HG03103 (cell line): ENCODE data around the gene TLE2.
"Not testable (repeated sequence)": the region's sequence is repeated elsewhere in the genome, so short reads cannot be mapped to it uniquely, and the experiment has no call there.

Experiments used
- ATAC-seq: cut with Tn5 transposase; IDR thresholded peaks from one replicate; pipeline ENCODE4 v1.9.1; 2021; ENCODE audit warnings: low read depth; ENCODE audit not compliant: unreplicated experiment

TLE2 gene

GRCh38 chr19:3015126-3016057 is 13.7 kb downstream of the TLE2 start:
- no peak for ATAC-seq

DNA sequence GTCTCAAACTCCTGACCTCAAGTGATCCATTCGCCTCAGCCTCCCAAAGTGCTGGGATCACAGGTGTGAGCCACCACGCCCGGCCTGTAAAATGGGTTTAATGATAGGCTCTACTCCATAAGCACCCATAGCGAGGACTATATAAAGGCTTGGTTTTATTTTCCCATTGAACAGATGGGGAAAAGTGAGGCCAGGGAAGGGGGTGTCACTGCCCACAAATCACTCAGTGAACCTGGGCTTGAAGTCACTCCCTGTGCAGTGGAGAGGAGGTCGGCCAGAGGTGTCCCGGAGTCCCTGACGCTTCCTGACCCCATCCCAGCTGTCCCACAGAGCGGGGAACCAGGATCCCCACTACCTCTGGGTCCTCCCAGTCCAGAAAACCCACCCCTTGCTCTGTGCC is 14.9 kb downstream of the TLE2 start:
- ATAC-seq: no peak

DNA sequence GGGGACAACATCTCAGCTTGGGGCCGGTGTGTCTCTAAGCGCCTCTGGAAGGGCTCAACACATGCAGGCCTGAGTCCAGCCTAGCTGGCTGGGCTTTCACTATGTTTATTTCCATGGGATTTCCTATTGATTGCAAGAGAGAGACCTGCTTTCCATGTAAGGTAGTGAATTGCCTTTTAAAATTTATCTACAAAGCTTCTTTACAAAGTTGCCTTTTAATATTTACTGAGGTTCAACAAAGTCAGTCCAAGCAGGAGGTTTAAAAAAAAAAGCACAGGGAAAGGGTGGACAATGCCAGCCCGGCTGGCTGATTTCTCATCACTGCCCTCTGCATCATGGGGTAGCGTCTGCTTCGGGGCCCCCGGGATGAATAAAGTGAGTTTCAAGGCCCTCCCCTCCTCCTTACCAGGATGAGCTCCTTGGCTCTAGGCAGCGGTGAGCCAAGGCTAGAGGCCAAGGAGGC is 15.8 kb downstream of the TLE2 start:
- ATAC-seq: no peak

DNA sequence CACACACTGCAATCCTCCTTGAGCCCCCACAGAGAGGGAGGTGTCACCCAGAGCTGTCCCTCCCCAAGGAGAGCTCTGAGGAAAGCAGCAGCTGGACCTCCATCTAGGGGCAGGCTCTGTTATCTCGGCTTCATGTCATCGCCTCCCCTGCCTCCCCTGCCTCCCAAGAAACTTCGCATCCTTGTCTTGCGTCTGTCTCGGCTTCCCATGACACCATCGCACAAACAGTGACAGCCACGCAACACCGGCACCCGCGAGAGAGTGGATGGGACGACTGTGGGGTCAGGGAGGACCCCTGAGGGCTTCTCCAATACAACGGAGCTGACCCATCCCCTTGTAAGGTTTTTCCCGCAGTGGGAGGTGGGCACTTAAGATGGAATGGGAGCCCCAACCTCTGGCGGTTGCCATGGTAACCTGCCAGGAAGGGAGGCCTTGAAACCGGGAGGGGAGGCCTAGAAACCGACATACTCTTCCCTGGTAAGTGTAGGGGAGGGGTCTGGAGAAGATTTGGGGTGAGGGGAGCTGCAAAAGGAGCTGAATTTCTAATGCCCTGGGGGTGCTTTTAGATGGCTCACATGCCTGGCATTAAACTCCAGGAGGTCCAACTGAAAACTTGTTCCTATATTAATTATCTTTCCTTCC is 16.3 kb downstream of the TLE2 start:
- no peak for ATAC-seq

- not testable (repeated sequence) for ATAC-seq
Observed at GRCh38 chr19:3012059-3012458, 17.0 kb downstream of the TLE2 start.

DNA sequence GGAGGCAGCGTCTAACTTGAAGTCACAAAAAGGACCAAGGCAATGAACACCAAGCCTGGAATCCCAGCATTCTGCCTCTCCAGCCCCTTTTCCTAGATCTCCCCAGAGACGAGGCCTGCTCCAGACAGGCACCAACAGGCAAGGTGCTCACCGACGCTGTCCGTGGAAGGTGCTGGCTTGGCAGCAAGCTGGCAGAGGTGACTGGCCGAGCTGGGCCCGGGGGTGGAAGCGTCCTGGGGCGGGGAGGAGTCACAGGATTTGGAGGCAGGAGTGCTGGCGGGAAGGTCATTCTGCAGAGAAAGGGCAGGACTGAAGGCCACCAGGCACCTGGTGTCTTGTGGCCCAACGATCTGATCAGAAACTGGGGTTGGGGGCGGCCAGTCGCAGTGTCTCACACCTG is 18.2 kb downstream of the TLE2 start:
- no peak for ATAC-seq

GRCh38 chr19:3008994-3009393 is 20.1 kb downstream of the TLE2 start:
- ATAC-seq: no peak

DNA sequence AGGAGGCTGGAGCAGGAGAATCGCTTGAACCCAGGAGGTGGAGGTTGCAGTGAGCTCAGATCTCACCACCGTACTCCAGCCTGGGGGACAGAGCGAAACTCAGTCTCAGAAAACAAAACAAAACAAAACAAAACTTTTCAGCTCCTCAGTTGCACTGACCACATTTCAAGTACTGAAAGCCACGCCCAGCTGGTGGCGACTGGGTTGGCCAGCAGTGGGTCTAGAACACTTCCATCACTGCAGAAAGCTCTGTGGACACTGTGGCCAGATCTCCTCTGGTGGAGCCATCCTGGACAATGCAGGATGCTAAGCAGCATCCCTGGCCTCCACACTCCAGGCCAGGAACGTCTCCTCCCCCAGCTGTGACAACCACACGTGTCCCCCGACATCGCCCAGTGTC is 21.1 kb downstream of the TLE2 start:
- no peak for ATAC-seq

GRCh38 chr19:3006075-3006767 is 22.9 kb downstream of the TLE2 start:
- ATAC-seq: no peak

DNA sequence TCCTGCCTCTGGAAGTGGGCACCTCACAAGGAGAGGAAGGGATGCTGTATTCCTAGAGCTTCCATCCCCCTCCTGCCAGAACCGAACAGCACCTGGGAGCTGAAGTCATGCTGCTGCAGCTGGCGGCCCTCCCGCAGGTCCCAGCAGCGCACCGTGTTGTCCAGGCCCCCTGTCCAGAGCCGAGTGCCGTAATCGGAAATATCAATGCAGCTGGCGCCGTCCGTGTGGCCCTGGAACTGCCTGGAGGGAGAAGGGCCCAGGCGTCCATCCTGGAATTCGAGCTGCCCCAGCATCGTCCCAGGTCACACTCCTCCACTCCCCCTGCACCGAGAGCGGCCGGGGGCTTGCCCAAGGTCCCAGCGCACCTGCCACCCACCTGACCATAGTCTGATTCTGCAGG is 23.7 kb downstream of the TLE2 start:
- no peak for ATAC-seq

GRCh38 chr19:3004522-3004921 is 24.6 kb downstream of the TLE2 start:
- no peak for ATAC-seq

DNA sequence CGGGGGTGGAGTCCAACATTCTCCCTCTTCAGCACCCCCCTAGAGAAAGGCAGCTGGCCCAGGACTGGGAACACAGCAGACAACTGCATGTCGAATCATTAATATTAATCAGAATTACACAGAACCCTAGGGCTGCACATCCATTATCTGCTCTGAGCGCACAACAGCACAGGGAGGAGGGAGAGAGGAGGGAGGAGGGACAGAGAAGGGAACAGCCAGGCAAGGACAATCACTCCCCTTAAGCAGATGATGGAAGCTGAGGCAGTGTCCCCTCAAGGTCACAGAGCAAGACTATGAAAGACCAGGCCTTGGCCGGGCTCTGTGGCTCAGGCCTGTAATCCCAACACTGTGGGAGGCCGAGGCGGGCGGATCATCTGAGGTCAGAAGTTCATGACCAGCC is 26.0 kb downstream of the TLE2 start:
- no peak for ATAC-seq

- no peak for ATAC-seq
Observed at GRCh38 chr19:3001235-3001800, 27.8 kb downstream of the TLE2 start.

- no peak for ATAC-seq
Observed at GRCh38 chr19:2998642-2999041, 30.4 kb downstream of the TLE2 start.

DNA sequence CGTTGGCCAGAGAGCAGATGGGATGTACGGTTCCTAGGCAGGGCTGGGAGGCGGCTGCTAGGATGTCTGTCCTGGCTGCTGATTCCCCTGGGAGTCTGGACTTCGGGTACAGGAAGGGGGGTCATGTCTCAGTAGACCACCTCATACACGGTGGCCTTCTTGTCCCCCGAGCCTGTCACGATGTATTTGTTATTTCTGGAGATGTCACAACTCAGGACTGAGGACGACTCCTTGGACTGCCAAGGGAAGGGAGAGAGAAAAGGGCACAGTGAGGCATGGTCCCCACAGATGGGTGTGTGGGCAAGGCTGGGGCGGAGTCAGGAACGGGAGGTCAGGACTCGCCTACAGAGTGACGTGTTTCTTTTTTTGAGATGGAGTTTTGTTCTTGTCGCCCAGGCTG is 31.4 kb downstream of the TLE2 start:
- no peak for ATAC-seq

- ATAC-seq: no peak
Observed at GRCh38 chr19:2994588-2995131, 34.4 kb downstream of the TLE2 start.

- no peak for ATAC-seq
Observed at GRCh38 chr19:2993579-2993978, 35.5 kb downstream of the TLE2 start.

DNA sequence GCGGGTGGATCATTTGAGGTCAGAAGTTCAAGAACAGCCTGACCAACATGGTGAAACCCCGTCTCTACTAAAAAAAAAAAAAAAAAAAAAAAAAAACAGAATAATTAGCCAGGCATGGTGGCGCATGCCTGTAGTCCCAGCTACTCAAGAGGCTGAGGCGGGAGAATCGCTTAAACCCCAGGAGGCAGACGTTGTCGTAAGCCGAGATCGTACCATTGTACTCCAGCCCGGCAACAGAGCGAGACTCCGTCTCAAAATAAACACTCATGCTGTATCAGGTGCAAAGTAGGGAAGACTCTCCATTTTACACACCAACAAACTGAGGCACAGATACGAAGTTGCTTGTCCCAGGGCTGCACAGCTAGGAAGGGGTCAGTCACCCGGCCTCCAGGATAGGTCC is 36.1 kb downstream of the TLE2 start:
- ATAC-seq: no peak

DNA sequence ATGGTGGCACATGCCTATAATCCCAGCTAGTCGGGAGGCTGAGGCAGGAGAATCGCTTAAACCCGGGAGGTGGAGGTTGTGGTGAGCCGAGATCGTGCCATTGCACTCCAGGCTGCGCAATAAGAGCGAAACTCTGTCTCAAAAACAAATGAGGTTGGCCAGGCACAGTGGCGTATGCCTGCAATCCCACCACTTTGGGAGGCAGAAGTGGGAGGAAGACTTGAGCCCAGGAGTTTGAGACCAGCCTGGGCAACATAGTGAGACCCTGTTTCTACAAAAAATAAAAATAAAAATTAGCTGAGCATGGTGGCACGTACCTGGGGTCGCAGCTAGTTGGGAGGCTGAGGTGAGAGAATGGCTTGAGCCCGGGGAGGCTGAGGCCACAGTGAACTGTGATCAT is 36.7 kb downstream of the TLE2 start:
- ATAC-seq: not testable (repeated sequence)

DNA sequence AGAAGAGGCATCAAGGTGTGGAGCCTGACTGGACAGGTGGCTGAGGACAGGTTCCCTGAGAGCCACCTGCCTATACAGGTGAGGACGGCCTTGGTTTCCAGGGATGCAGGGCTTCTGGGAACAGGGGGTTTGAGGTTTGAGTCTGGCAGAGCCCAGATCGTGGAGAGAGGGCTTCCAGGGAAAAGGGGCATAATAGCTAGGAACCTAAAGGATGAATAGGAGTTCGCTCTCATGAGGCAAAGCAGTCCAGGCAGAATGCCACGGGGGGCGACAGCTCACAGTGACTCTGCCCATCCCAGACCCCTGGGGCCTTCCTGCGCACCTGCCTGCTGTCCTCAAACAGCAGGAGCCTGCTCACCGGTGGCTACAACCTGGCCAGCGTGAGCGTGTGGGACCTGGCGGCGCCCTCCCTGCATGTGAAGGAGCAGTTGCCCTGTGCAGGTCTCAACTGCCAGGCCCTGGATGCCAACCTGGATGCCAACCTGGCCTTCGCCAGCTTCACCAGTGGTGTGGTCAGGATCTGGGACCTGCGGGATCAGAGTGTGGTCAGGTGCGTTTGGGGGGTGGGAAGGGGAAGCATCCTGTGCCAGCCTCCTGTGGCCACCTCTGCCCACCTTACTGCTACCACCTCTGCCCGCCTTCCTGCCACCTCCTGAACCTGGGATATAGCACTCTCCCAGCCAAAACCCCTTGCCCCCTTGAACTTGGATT is 39.7 kb downstream of the TLE2 start:
- no peak for ATAC-seq
